Measurements from ENCODE around the gene PNPLA7. TPM values are rescaled to one million over a fixed set of nuclear protein-coding genes. Genes with fewer than 3 reads are reported as not detected.
A peak's percentile ranks its signal among the peaks of the same experiment; 100 is the strongest.

PNPLA7 gene
- total and polyA plus RNA-seq, 2 of the 13 experiments (the other 11 are each of a cell fraction or from before 2014, with no cell fraction given) = 0.42 to 1.5 TPM

- TF ChIP-seq ZNF687 (CRISPR knock-in tag; IDR thresholded peaks at IDR 0.05) = peak; percentile 46; the same call in 1 of the 2 replicates
- TF ChIP-seq ZNF451 (CRISPR knock-in tag; IDR thresholded peaks at IDR 0.05) = no peak
- TF ChIP-seq SIN3A (IDR thresholded peaks at IDR 0.05; ENCODE audit: borderline replicate concordance, low read depth, low read length) = peak; percentile 80
- TF ChIP-seq, protein P1, sequence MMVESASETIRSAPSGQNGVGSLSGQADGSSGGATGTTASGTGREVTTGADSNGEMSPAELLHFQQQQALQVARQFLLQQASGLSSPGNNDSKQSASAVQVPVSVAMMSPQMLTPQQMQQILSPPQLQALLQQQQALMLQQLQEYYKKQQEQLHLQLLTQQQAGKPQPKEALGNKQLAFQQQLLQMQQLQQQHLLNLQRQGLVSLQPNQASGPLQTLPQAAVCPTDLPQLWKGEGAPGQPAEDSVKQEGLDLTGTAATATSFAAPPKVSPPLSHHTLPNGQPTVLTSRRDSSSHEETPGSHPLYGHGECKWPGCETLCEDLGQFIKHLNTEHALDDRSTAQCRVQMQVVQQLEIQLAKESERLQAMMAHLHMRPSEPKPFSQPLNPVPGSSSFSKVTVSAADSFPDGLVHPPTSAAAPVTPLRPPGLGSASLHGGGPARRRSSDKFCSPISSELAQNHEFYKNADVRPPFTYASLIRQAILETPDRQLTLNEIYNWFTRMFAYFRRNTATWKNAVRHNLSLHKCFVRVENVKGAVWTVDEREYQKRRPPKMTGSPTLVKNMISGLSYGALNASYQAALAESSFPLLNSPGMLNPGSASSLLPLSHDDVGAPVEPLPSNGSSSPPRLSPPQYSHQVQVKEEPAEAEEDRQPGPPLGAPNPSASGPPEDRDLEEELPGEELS (CRISPR knock-in tag; IDR thresholded peaks at IDR 0.05) = peak; percentile 31; the same call in 1 of the 2 replicates
- peak; percentile 63 for TF ChIP-seq ETV5 (CRISPR knock-in tag; IDR thresholded peaks at IDR 0.05; ENCODE audit: borderline replicate concordance)
- TF ChIP-seq SALL1 (CRISPR knock-in tag; IDR thresholded peaks at IDR 0.05) = peak; percentile 44; the same call in 1 of the 2 replicates
- no peak for TF ChIP-seq FOXP1 (IDR thresholded peaks at IDR 0.05)
- 0 out of 2 replicates have a peak, but pooled peaks have one; percentile 13 for TF ChIP-seq FOXP1 (CRISPR knock-in tag; IDR thresholded peaks at IDR 0.05)
- peak; percentile 65; the same call in 1 of the 3 replicates for TF ChIP-seq MXI1 (IDR thresholded peaks at IDR 0.05; ENCODE audit: borderline replicate concordance, low read depth, low read length)
- TF ChIP-seq ZNF614 (CRISPR knock-in tag; IDR thresholded peaks at IDR 0.05; ENCODE audit: borderline replicate concordance) = no peak
- TF ChIP-seq, protein P2, sequence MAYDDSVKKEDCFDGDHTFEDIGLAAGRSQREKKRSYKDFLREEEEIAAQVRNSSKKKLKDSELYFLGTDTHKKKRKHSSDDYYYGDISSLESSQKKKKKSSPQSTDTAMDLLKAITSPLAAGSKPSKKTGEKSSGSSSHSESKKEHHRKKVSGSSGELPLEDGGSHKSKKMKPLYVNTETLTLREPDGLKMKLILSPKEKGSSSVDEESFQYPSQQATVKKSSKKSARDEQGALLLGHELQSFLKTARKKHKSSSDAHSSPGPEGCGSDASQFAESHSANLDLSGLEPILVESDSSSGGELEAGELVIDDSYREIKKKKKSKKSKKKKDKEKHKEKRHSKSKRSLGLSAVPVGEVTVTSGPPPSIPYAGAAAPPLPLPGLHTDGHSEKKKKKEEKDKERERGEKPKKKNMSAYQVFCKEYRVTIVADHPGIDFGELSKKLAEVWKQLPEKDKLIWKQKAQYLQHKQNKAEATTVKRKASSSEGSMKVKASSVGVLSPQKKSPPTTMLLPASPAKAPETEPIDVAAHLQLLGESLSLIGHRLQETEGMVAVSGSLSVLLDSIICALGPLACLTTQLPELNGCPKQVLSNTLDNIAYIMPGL (CRISPR knock-in tag; IDR thresholded peaks at IDR 0.05; ENCODE audit: borderline replicate concordance in 1 of 2, low read depth in 1 of 2) = 0 out of 4 replicates have a peak, but pooled peaks of 1 of the 2 experiments have one; percentile 36
- TF ChIP-seq, protein P3, sequence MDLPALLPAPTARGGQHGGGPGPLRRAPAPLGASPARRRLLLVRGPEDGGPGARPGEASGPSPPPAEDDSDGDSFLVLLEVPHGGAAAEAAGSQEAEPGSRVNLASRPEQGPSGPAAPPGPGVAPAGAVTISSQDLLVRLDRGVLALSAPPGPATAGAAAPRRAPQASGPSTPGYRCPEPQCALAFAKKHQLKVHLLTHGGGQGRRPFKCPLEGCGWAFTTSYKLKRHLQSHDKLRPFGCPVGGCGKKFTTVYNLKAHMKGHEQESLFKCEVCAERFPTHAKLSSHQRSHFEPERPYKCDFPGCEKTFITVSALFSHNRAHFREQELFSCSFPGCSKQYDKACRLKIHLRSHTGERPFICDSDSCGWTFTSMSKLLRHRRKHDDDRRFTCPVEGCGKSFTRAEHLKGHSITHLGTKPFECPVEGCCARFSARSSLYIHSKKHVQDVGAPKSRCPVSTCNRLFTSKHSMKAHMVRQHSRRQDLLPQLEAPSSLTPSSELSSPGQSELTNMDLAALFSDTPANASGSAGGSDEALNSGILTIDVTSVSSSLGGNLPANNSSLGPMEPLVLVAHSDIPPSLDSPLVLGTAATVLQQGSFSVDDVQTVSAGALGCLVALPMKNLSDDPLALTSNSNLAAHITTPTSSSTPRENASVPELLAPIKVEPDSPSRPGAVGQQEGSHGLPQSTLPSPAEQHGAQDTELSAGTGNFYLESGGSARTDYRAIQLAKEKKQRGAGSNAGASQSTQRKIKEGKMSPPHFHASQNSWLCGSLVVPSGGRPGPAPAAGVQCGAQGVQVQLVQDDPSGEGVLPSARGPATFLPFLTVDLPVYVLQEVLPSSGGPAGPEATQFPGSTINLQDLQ (CRISPR knock-in tag; IDR thresholded peaks at IDR 0.05) = no peak
- no peak for TF ChIP-seq ZSCAN9 (CRISPR knock-in tag; IDR thresholded peaks at IDR 0.05; ENCODE audit: borderline replicate concordance)
- TF ChIP-seq TP53 (CRISPR knock-in tag; conservative IDR thresholded peaks at IDR 0.05) = no peak
- peak; percentile 97 for TF ChIP-seq SAP130 (CRISPR knock-in tag; IDR thresholded peaks at IDR 0.05; ENCODE audit: low read depth)
- TF ChIP-seq, protein P4, sequence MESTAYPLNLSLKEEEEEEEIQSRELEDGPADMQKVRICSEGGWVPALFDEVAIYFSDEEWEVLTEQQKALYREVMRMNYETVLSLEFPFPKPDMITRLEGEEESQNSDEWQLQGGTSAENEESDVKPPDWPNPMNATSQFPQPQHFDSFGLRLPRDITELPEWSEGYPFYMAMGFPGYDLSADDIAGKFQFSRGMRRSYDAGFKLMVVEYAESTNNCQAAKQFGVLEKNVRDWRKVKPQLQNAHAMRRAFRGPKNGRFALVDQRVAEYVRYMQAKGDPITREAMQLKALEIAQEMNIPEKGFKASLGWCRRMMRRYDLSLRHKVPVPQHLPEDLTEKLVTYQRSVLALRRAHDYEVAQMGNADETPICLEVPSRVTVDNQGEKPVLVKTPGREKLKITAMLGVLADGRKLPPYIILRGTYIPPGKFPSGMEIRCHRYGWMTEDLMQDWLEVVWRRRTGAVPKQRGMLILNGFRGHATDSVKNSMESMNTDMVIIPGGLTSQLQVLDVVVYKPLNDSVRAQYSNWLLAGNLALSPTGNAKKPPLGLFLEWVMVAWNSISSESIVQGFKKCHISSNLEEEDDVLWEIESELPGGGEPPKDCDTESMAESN (CRISPR knock-in tag; conservative IDR thresholded peaks at IDR 0.05) = no peak
- TF ChIP-seq ZNF629 (CRISPR knock-in tag; conservative IDR thresholded peaks at IDR 0.05) = no peak
- TF ChIP-seq TOE1 (CRISPR knock-in tag; IDR thresholded peaks at IDR 0.05) = no peak
Observed at GRCh38 chr9:137550231-137550621, at the start of gene PNPLA7 (continued).

Measured in HepG2 (cell line).